Calu3 (cell line): ENCODE measurements around the gene CMPK1. TPM values are rescaled to one million over a fixed set of nuclear protein-coding genes. Genes with fewer than 3 reads are reported as not detected.
"Not testable (repeated sequence)": the region's sequence is repeated elsewhere in the genome, so short reads cannot be mapped to it uniquely, and the experiment has no call there.

Experiments used
- BruUV-seq: library from RNA; stranded (reverse); fragments of 400-500 nt; replicated peaks from 2 replicates; lab custom pipeline; 2021; lab: Mats Ljungman, UMichigan
- CTCF ChIA-PET: fragments of 300-600 bp; sonication (Branson Sonifier 250); formaldehyde crosslinking; loops from one replicate; lab custom pipeline; 2022; ENCODE audit warnings: antibody characterized with exemption; lab: Charles Lee
- DNase-seq: peaks from one replicate; pipeline ENCODE4 v3.0.0; 2022
- H3K27ac Mint-ChIP-seq: one replicate; pipeline ENCODE4 v1.8.0; 2022; ENCODE audit warnings: mixed read lengths; ENCODE audit not compliant: unreplicated experiment
- H3K27me3 Mint-ChIP-seq: one replicate; pipeline ENCODE4 v1.8.0; 2022; ENCODE audit warnings: mixed read lengths; ENCODE audit not compliant: unreplicated experiment
- H3K36me3 Mint-ChIP-seq: one replicate; pipeline ENCODE4 v1.8.0; 2022; ENCODE audit warnings: mild to moderate bottlenecking, moderate library complexity, mixed read lengths; ENCODE audit not compliant: insufficient read depth, unreplicated experiment
- H3K4me1 Mint-ChIP-seq: one replicate; pipeline ENCODE4 v1.8.0; 2022; ENCODE audit warnings: mild to moderate bottlenecking, low read depth, mixed read lengths; ENCODE audit not compliant: unreplicated experiment
- H3K4me3 Mint-ChIP-seq: one replicate; pipeline ENCODE4 v1.8.0; 2022; ENCODE audit warnings: mild to moderate bottlenecking, low read depth, moderate library complexity, mixed read lengths; ENCODE audit not compliant: unreplicated experiment
- H3K9me3 Mint-ChIP-seq: one replicate; pipeline ENCODE4 v1.8.0; 2022; ENCODE audit warnings: low read depth, mixed read lengths; ENCODE audit not compliant: unreplicated experiment
- CTCF ChIP-seq: fragments of 200-600 bp; IDR thresholded peaks from one replicate; pipeline ENCODE4 v1.8.0; 2022; ENCODE audit warnings: antibody characterized with exemption; ENCODE audit not compliant: unreplicated experiment
- intact Hi-C: fragments of 100-400 bp; cut with micrococcal nuclease; formaldehyde crosslinking; loops from one replicate; pipeline ENCODE4 v1.10.0; 2022; ENCODE audit not compliant: unreplicated experiment
- total RNA-seq: library from RNA; stranded (reverse); gene quantifications from 2 replicates; pipeline ENCODE4 v1.2.3, GENCODE V29; 2022

The CMPK1 gene
- total RNA-seq, 1 experiment from 2014 or later = 162 TPM

GRCh38 chr1:47302472-47302871 lies 31.1 kb upstream of the CMPK1 start:
- no peak overlapping the region for H3K27ac Mint-ChIP-seq
- no peaks in the 10 kb centered on the region for H3K9me3 Mint-ChIP-seq

GRCh38 chr1:47309427-47309826 lies 24.2 kb upstream of the CMPK1 start:
- no peak for TF ChIP-seq CTCF
- DNase-seq = no peak
- Mint-ChIP-seq H3K27ac (no peak overlapping the region), H3K9me3 (no peaks in the 10 kb centered on the region), H3K36me3 (peaks cover 55% of the 10 kb centered on the region), H3K4me1 (peaks cover 8% of the 10 kb centered on the region), H3K4me3 (no peak overlapping the region), H3K27me3 (no peaks in the 10 kb centered on the region)
- no TSS peak for BruUV-seq
- intact Hi-C loops = no loop called here
- CTCF ChIA-PET = no interaction called here

More at GRCh38 chr1:47302472-47302871, 31.1 kb upstream of the CMPK1 start:
- DNase-seq = no peak
- TF ChIP-seq CTCF = no peak
- intact Hi-C loops = no loop called here
- CTCF ChIA-PET = no interaction called here
- no peak overlapping the region for H3K4me3 Mint-ChIP-seq
- H3K27me3 Mint-ChIP-seq = no peaks in the 10 kb centered on the region
- peaks cover 43% of the 10 kb centered on the region for H3K36me3 Mint-ChIP-seq
- no TSS peak for BruUV-seq
- H3K4me1 Mint-ChIP-seq = no peaks in the 10 kb centered on the region

- CTCF ChIA-PET = interaction anchor here (0.6 to 1.8 kb wide), 10 partner anchors 10 to 1973 kb away, joined by 3 to 10 read pairs (median 4); partner anchors contain the start of gene CMPK1
- no TSS peak for BruUV-seq
- H3K4me1 Mint-ChIP-seq = peaks cover 8% of the 10 kb centered on the region
- intact Hi-C loops = loop anchor here (1.0 to 5.0 kb wide), 2 partner anchors 9 to 33 kb away; no protein-coding TSS in a partner anchor
- no peaks in the 10 kb centered on the region for H3K27me3 Mint-ChIP-seq
- no peak for TF ChIP-seq CTCF
- no peaks in the 10 kb centered on the region for H3K9me3 Mint-ChIP-seq
- H3K27ac Mint-ChIP-seq = peak within 1 kb of the TSS; percentile 94
- peak within 1 kb of the TSS; percentile 92 for H3K4me3 Mint-ChIP-seq
- peak; percentile 98 for DNase-seq
- H3K36me3 Mint-ChIP-seq = peaks cover 47% of the 10 kb centered on the region
Observed at GRCh38 chr1:47313915-47314664, 19.5 kb upstream of the CMPK1 start, which contains the start of gene STIL. Gene STIL (minus strand): TSS chr1:47314147. CDS start chr1:47310319, 3,828 bp downstream.

- peaks cover 3% of the 10 kb centered on the region for H3K4me1 Mint-ChIP-seq
- no peak for DNase-seq
- H3K36me3 Mint-ChIP-seq = peaks cover 23% of the 10 kb centered on the region
- no peak overlapping the region for H3K27ac Mint-ChIP-seq
- no peaks in the 10 kb centered on the region for H3K27me3 Mint-ChIP-seq
- H3K9me3 Mint-ChIP-seq = no peaks in the 10 kb centered on the region
- no peak for TF ChIP-seq CTCF
- BruUV-seq = no TSS peak
- intact Hi-C loops = no loop called here
- H3K4me3 Mint-ChIP-seq = no peak overlapping the region
- CTCF ChIA-PET = interaction anchor here (0.6 kb wide), 1 partner anchor 15 kb away, joined by 3 read pairs; no protein-coding TSS in a partner anchor
Observed at GRCh38 chr1:47317841-47318240, 15.7 kb upstream of the CMPK1 start.

GRCh38 chr1:47319968-47320367 lies 13.6 kb upstream of the CMPK1 start:
- H3K4me1 Mint-ChIP-seq, H3K9me3 Mint-ChIP-seq, H3K4me3 Mint-ChIP-seq, DNase-seq, H3K27me3 Mint-ChIP-seq, CTCF ChIA-PET, H3K36me3 Mint-ChIP-seq, H3K27ac Mint-ChIP-seq, BruUV-seq: not testable (repeated sequence)
- intact Hi-C loops = loop anchor here (10.0 kb wide), 1 partner anchor 1635 kb away; the partner anchor contains the start of genes GPBP1L1 and TMEM69
